IPS-11a (cell line): Measurements from ENCODE around the gene KRTAP10-7.
"Not testable (repeated sequence)": the region's sequence is repeated elsewhere in the genome, so short reads cannot be mapped to it uniquely, and the experiment has no call there.

Experiments
- H3K4me3 ChIP-seq: one replicate; pipeline ENCODE4 v1.5.1; 2013; ENCODE audit warnings: low read depth, low read length, control low read depth

The KRTAP10-7 gene

GRCh38 chr21:44600118-44600978 is at the start of gene KRTAP10-7:
KRTAP10-7 (plus strand) TSS chr21:44600597; CDS start chr21:44600622, 25 bp downstream.
- not testable (repeated sequence) for H3K4me3 ChIP-seq

GRCh38 chr21:44550807-44551206 is 49.6 kb upstream of the KRTAP10-7 start:
- H3K4me3 ChIP-seq = no peak overlapping the region

- H3K4me3 ChIP-seq = no peak within 1 kb of the TSS
Observed at GRCh38 chr21:44551340-44551961, 48.9 kb upstream of the KRTAP10-7 start, which contains the start of gene KRTAP10-2. KRTAP10-2 (minus strand) TSS chr21:44551505; CDS start chr21:44551458, 47 bp downstream.

- no peak overlapping the region for H3K4me3 ChIP-seq
Observed at GRCh38 chr21:44552136-44552535, 48.3 kb upstream of the KRTAP10-7 start.

- H3K4me3 ChIP-seq = no peak overlapping the region
Observed at GRCh38 chr21:44552681-44553080, 47.7 kb upstream of the KRTAP10-7 start.

GRCh38 chr21:44555200-44555875 is 45.1 kb upstream of the KRTAP10-7 start:
- H3K4me3 ChIP-seq = no peak overlapping the region

- H3K4me3 ChIP-seq = no peak overlapping the region
Observed at GRCh38 chr21:44556879-44557278, 43.5 kb upstream of the KRTAP10-7 start.

- H3K4me3 ChIP-seq = no peak overlapping the region
Observed at GRCh38 chr21:44557491-44558328, 42.7 kb upstream of the KRTAP10-7 start.

GRCh38 chr21:44558329-44558675 is 42.1 kb upstream of the KRTAP10-7 start:
- H3K4me3 ChIP-seq = not testable (repeated sequence)

GRCh38 chr21:44558695-44559094 is 41.7 kb upstream of the KRTAP10-7 start, which contains the start of gene KRTAP10-3:
KRTAP10-3 (minus strand) TSS chr21:44558795; CDS start chr21:44558715, 80 bp downstream.
- no peak within 1 kb of the TSS for H3K4me3 ChIP-seq

GRCh38 chr21:44564099-44564498 is 36.3 kb upstream of the KRTAP10-7 start:
- H3K4me3 ChIP-seq = no peak overlapping the region

- no peak overlapping the region for H3K4me3 ChIP-seq
Observed at GRCh38 chr21:44564886-44565598, 35.4 kb upstream of the KRTAP10-7 start.

- no peak overlapping the region for H3K4me3 ChIP-seq
Observed at GRCh38 chr21:44566403-44566802, 34.0 kb upstream of the KRTAP10-7 start.

- no peak overlapping the region for H3K4me3 ChIP-seq
Observed at GRCh38 chr21:44567481-44568171, 32.8 kb upstream of the KRTAP10-7 start.

- H3K4me3 ChIP-seq = no peak overlapping the region
Observed at GRCh38 chr21:44568261-44568660, 32.1 kb upstream of the KRTAP10-7 start.

GRCh38 chr21:44568667-44569556 is 31.5 kb upstream of the KRTAP10-7 start:
- H3K4me3 ChIP-seq = no peak overlapping the region

GRCh38 chr21:44569861-44570517 is 30.4 kb upstream of the KRTAP10-7 start:
- H3K4me3 ChIP-seq = no peak overlapping the region

- no peak overlapping the region for H3K4me3 ChIP-seq
Observed at GRCh38 chr21:44571296-44571695, 29.1 kb upstream of the KRTAP10-7 start.
